ENCODE data around the gene ICE2. TPM values are rescaled to one million over a fixed set of nuclear protein-coding genes. Genes with fewer than 3 reads are reported as not detected.

The ICE2 gene
- polyA plus RNA-seq, 3 donors = 10.0 to 27.0 (median 24.8) TPM

DNA sequence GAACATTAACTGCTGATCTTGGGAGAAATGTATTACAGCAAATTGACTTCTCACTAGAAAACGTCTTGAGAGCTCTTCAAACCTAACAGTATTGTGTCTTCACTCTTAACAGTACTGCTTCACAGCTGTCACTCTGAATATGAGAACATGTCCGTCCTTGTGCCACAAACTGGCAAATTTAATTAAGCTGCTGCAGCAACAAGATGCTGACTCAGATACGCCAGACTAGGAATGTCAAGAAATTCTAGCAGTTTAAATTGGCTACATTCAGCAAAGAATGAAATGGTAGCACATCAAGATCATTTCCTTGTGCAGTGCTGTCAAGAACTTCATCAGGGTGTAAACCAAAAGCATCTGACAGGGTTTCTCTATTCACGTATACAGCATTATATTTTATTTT, 7.6 kb downstream of the ICE2 start:
- intact Hi-C loops (cut with micrococcal nuclease) = no loop called here
- H3K4me1 ChIP-seq (ENCODE audit: control insufficient read depth in 1 of 2, insufficient read depth in 2 of 2, low read length in 2 of 2) = peaks cover 5 to 14% of the 10 kb centered on the region in 2 donors
- H2AFZ ChIP-seq (ENCODE audit: insufficient read depth, low read depth, low read length, poor library complexity, severe bottlenecking) = no peak overlapping the region
- peaks cover 31 to 47% of the 10 kb centered on the region in 2 donors for H3K36me3 Mint-ChIP-seq
- H3K4me3 ChIP-seq (replicated peaks in 1 of 3; ENCODE audit: low read depth in 2 of 3, low read length in 3 of 3) = no peak overlapping the region
- TF ChIP-seq, protein P1, sequence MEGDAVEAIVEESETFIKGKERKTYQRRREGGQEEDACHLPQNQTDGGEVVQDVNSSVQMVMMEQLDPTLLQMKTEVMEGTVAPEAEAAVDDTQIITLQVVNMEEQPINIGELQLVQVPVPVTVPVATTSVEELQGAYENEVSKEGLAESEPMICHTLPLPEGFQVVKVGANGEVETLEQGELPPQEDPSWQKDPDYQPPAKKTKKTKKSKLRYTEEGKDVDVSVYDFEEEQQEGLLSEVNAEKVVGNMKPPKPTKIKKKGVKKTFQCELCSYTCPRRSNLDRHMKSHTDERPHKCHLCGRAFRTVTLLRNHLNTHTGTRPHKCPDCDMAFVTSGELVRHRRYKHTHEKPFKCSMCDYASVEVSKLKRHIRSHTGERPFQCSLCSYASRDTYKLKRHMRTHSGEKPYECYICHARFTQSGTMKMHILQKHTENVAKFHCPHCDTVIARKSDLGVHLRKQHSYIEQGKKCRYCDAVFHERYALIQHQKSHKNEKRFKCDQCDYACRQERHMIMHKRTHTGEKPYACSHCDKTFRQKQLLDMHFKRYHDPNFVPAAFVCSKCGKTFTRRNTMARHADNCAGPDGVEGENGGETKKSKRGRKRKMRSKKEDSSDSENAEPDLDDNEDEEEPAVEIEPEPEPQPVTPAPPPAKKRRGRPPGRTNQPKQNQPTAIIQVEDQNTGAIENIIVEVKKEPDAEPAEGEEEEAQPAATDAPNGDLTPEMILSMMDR (IDR thresholded peaks at IDR 0.05) = no peak
- no peak overlapping the region for H3K4me2 ChIP-seq (replicated peaks; ENCODE audit: extremely low read depth, low read length, poor library complexity, severe bottlenecking)
- no peaks in the 10 kb centered on the region for H3K27me3 Mint-ChIP-seq (ENCODE audit: low read depth in 3 of 3)
- H3K4me1 Mint-ChIP-seq = peaks cover 14% of the 10 kb centered on the region
- no peak overlapping the region for H3K27ac ChIP-seq (ENCODE audit: low read depth in 1 of 2, low read length in 2 of 2)
- peaks cover 56% of the 10 kb centered on the region for H3K79me2 ChIP-seq (ENCODE audit: insufficient read depth, low read length)
- no peaks in the 10 kb centered on the region for H3K9me3 ChIP-seq (replicated peaks in 1 of 2; ENCODE audit: control insufficient read depth in 1 of 2, insufficient read depth in 1 of 2, low read length in 2 of 2)
- DNase-seq = no peak
- H3K4me3 Mint-ChIP-seq = no peak overlapping the region
- no peak overlapping the region for H3K9ac ChIP-seq (ENCODE audit: insufficient read depth, low read length, poor library complexity, severe bottlenecking)
- H3K9me3 Mint-ChIP-seq = peaks cover 0 to 3% (median 0%) of the 10 kb centered on the region in 7 donors
- 94% methylated on average over 3 of the region's 4 CpGs for WGBS (ENCODE audit: insufficient coverage)
- peaks cover 40 to 65% of the 10 kb centered on the region in 2 donors for H3K36me3 ChIP-seq (replicated peaks in 1 of 2; ENCODE audit: control insufficient read depth in 1 of 2, insufficient read depth in 2 of 2, low read length in 2 of 2)
- H4K20me1 ChIP-seq (ENCODE audit: insufficient read depth, low read length) = peaks cover 3% of the 10 kb centered on the region
- no peaks in the 10 kb centered on the region for H3K27me3 ChIP-seq (ENCODE audit: control insufficient read depth in 2 of 2, insufficient read depth in 2 of 2, low read length in 2 of 2)
- no peak overlapping the region for H3K27ac Mint-ChIP-seq

GRCh38 chr15:60469893-60470641, 8.9 kb downstream of the ICE2 start:
- Mint-ChIP-seq H3K36me3 (peaks cover 40 to 56% of the 10 kb centered on the region in 2 donors), H3K4me1 (peaks cover 13% of the 10 kb centered on the region), H3K9me3 (peaks cover 0 to 3% (median 0%) of the 10 kb centered on the region in 7 donors), H3K27ac (peak overlapping the region in 5 of 7 donors; percentile 10 to 58 (median 12)), H3K27me3 (ENCODE audit: low read depth in 3 of 3) (no peaks in the 10 kb centered on the region), H3K4me3 (no peak overlapping the region)
- Histone ChIP-seq H2AFZ (ENCODE audit: insufficient read depth, low read depth, low read length, poor library complexity, severe bottlenecking) (no peak overlapping the region), H3K27me3 (ENCODE audit: control insufficient read depth in 2 of 2, insufficient read depth in 2 of 2, low read length in 2 of 2) (no peaks in the 10 kb centered on the region), H3K27ac (ENCODE audit: low read depth in 1 of 2, low read length in 2 of 2) (peak overlapping the region in 1 of 2 donors; percentile 64), H4K20me1 (ENCODE audit: insufficient read depth, low read length) (peaks cover 3% of the 10 kb centered on the region), H3K36me3 (replicated peaks in 1 of 2; ENCODE audit: control insufficient read depth in 1 of 2, insufficient read depth in 2 of 2, low read length in 2 of 2) (peaks cover 50 to 76% of the 10 kb centered on the region in 2 donors), H3K4me2 (replicated peaks; ENCODE audit: extremely low read depth, low read length, poor library complexity, severe bottlenecking) (no peak overlapping the region), H3K9me3 (replicated peaks in 1 of 2; ENCODE audit: control insufficient read depth in 1 of 2, insufficient read depth in 1 of 2, low read length in 2 of 2) (no peaks in the 10 kb centered on the region), H3K79me2 (ENCODE audit: insufficient read depth, low read length) (peaks cover 46% of the 10 kb centered on the region), H3K4me1 (ENCODE audit: control insufficient read depth in 1 of 2, insufficient read depth in 2 of 2, low read length in 2 of 2) (peaks cover 5 to 14% of the 10 kb centered on the region in 2 donors), H3K9ac (ENCODE audit: insufficient read depth, low read length, poor library complexity, severe bottlenecking) (no peak overlapping the region), H3K4me3 (replicated peaks in 1 of 3; ENCODE audit: low read depth in 2 of 3, low read length in 3 of 3) (no peak overlapping the region)
- intact Hi-C loops (cut with micrococcal nuclease) = loop anchor here in 1 of 2 donors (10.0 kb wide), 1 partner anchor 65 kb away; no protein-coding TSS in a partner anchor
- DNase-seq = peak in 2 of 3 donors; percentile 48 to 52
- TF ChIP-seq, protein P1 (IDR thresholded peaks at IDR 0.05) = no peak
